Hepatocyte (in vitro differentiated cells): ENCODE results near the gene KDM8. TPM values are rescaled to one million over a fixed set of nuclear protein-coding genes. Genes with fewer than 3 reads are reported as not detected.

Experiments used
- DNase-seq: peaks from one replicate; pipeline ENCODE4 v3.0.0-alpha.2; 2016; ENCODE audit warnings: low spot score
- H2AFZ ChIP-seq: fragments of 200-600 bp; sonication (generic); 2 replicates; pipeline ENCODE4 v1.6.0; 2016; ENCODE audit warnings: antibody characterized with exemption, mild to moderate bottlenecking
- H3K27ac ChIP-seq: fragments of 200-600 bp; sonication (generic); 2 replicates; pipeline ENCODE4 v1.5.1; 2016; ENCODE audit warnings: mild to moderate bottlenecking
- H3K27me3 ChIP-seq: fragments of 200-600 bp; sonication (generic); 2 replicates; pipeline ENCODE4 v1.6.1; 2016
- H3K36me3 ChIP-seq: fragments of 200-600 bp; sonication (generic); replicated peaks from 2 replicates; pipeline ENCODE4 v1.5.1; 2016; ENCODE audit warnings: low read depth; ENCODE audit not compliant: insufficient read depth
- H3K4me1 ChIP-seq: fragments of 200-600 bp; sonication (generic); 2 replicates; pipeline ENCODE4 v1.5.1; 2016; ENCODE audit warnings: mild to moderate bottlenecking, moderate library complexity; ENCODE audit not compliant: insufficient read depth
- H3K4me2 ChIP-seq: fragments of 200-600 bp; sonication (generic); 2 replicates; pipeline ENCODE4 v1.6.0; 2016
- H3K4me3 ChIP-seq: fragments of 200-600 bp; sonication (generic); 2 replicates; pipeline ENCODE4 v1.5.1; 2016; ENCODE audit warnings: mild to moderate bottlenecking
- H3K79me2 ChIP-seq: fragments of 200-600 bp; sonication (generic); 2 replicates; pipeline ENCODE4 v1.6.0; 2017; ENCODE audit warnings: mild to moderate bottlenecking
- H3K9me2 ChIP-seq: fragments of 200-600 bp; sonication (generic); replicated peaks from 2 replicates; pipeline ENCODE4 v1.6.0; 2017; ENCODE audit warnings: mild to moderate bottlenecking; ENCODE audit not compliant: insufficient read depth
- H3K9me3 ChIP-seq: fragments of 200-600 bp; sonication (generic); 2 replicates; pipeline ENCODE4 v1.5.1; 2016; ENCODE audit warnings: low read depth, mild to moderate bottlenecking
- H4K20me1 ChIP-seq: fragments of 200-600 bp; sonication (generic); 2 replicates; pipeline ENCODE4 v1.6.0; 2016; ENCODE audit warnings: mild to moderate bottlenecking; ENCODE audit not compliant: insufficient read depth, poor library complexity, severe bottlenecking
- CTCF ChIP-seq: fragments of 200-600 bp; sonication (generic); IDR thresholded peaks from 2 replicates; pipeline ENCODE4 v1.5.1; 2016; ENCODE audit warnings: antibody characterized with exemption, mild to moderate bottlenecking; ENCODE audit not compliant: poor library complexity
- EZH2 ChIP-seq: fragments of 200-600 bp; sonication (generic); IDR thresholded peaks from 2 replicates; pipeline ENCODE4 v1.6.1; 2016; ENCODE audit warnings: antibody characterized with exemption, mild to moderate bottlenecking, borderline replicate concordance
- EZH2phosphoT487 ChIP-seq: fragments of 200-600 bp; sonication (generic); IDR thresholded peaks from one replicate; pipeline ENCODE4 v1.6.1; 2018; ENCODE audit warnings: antibody characterized with exemption, mild to moderate bottlenecking, low read depth, moderate library complexity; ENCODE audit not compliant: unreplicated experiment, severe bottlenecking
- WGBS: methylation state at CpG from one replicate; pipeline ENCODE4 v1.1.6; 2016; ENCODE audit warnings: low lambda C conversion rate; ENCODE audit errors: missing lambda C conversion rate; 5-methylcytosine and 5-hydroxymethylcytosine counted together
- polyA plus RNA-seq: library from polyadenylated mRNA; unstranded; fragments of >200 nt; fragmentation: Nextera tagmentation; extraction: Ambion mirVana; gene quantifications from 2 replicates; pipeline ENCODE4 v1.2.1, GENCODE V29; 2016
- total RNA-seq: library from RNA; depleted of rRNA; stranded (reverse); fragments of >200 nt; gene quantifications from 2 replicates; pipeline ENCODE4 v1.2.3, GENCODE V29; 2014

KDM8 gene
- total and polyA plus RNA-seq, 2 experiments from 2014 or later: 7.2 to 9.7 TPM

- 97% methylated on average over 9 of the region's 9 CpGs for WGBS
- DNase-seq: no peak
- Histone ChIP-seq H3K4me3 (no peak overlapping the region), H3K36me3 (no peaks in the 10 kb centered on the region), H2AFZ (no peak overlapping the region), H3K4me2 (no peak overlapping the region), H3K79me2 (no peaks in the 10 kb centered on the region), H3K9me3 (no peaks in the 10 kb centered on the region), H3K4me1 (no peaks in the 10 kb centered on the region), H4K20me1 (no peaks in the 10 kb centered on the region), H3K27ac (no peak overlapping the region), H3K9me2 (no peaks in the 10 kb centered on the region), H3K27me3 (no peaks in the 10 kb centered on the region)
- TF ChIP-seq EZH2phosphoT487 (no peak), EZH2 (no peak), CTCF (no peak)
Observed at GRCh38 chr16:27220120-27220519, 16.8 kb downstream of the KDM8 start.

DNA sequence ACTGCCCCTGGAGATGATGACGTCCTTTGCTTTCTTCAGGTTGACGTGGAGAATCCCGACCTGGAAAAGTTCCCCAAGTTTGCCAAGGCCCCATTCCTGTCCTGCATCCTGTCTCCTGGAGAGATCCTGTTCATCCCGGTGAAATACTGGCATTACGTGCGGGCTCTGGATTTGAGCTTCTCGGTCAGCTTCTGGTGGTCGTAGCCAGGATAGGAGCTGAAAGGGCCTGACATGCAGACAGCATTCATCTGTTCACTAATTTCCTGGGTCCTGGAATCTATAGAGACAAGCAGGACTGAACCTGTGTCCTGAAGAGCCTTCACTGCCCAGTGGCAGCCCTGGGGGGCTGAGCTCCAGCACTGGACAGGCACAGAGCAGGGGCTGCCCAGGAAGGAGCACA is 17.2 kb downstream of the KDM8 start:
- Histone ChIP-seq H4K20me1 (no peaks in the 10 kb centered on the region), H3K9me3 (no peaks in the 10 kb centered on the region), H3K4me2 (no peak overlapping the region), H3K4me1 (no peaks in the 10 kb centered on the region), H2AFZ (no peak overlapping the region), H3K27ac (no peak overlapping the region), H3K36me3 (no peaks in the 10 kb centered on the region), H3K27me3 (no peaks in the 10 kb centered on the region), H3K79me2 (no peaks in the 10 kb centered on the region), H3K4me3 (no peak overlapping the region), H3K9me2 (no peaks in the 10 kb centered on the region)
- no peak for TF ChIP-seq EZH2phosphoT487
- no peak for TF ChIP-seq EZH2
- no peak for TF ChIP-seq CTCF
- 97% methylated on average over 8 of the region's 8 CpGs for WGBS
- DNase-seq: no peak

DNA sequence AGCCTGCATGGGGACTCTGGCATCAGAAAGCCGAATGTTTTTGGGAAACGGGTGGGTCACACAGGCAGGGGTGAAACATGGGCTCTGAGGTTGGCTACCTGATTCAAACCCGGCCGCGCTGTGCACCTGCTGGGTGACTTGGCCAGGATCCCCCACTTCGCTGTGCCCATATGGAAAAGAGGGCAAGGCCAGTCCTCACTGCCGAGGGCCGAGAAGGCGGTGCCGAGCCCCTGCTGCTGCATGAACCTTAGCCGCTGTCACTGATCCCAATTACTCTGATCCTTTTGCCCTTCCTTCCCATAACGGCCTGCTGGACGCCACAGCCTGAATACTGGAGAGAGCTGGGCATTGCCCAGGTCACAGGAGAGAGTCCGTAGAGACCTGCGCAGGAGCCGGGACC is 17.7 kb downstream of the KDM8 start:
- Histone ChIP-seq H2AFZ (no peak overlapping the region), H3K4me1 (no peaks in the 10 kb centered on the region), H3K27ac (no peak overlapping the region), H3K4me2 (no peak overlapping the region), H3K9me2 (no peaks in the 10 kb centered on the region), H3K9me3 (no peaks in the 10 kb centered on the region), H3K4me3 (no peak overlapping the region), H4K20me1 (no peaks in the 10 kb centered on the region), H3K27me3 (no peaks in the 10 kb centered on the region), H3K36me3 (no peaks in the 10 kb centered on the region), H3K79me2 (no peaks in the 10 kb centered on the region)
- 97% methylated on average over 16 of the region's 16 CpGs for WGBS
- TF ChIP-seq EZH2phosphoT487 (no peak), CTCF (no peak), EZH2 (no peak)
- DNase-seq: no peak
